ENCODE results near the gene ZNF579.

GRCh38 chr19:55603581-55604292 is 23.1 kb upstream of the ZNF579 start:
- TF ChIP-seq BRCA1 (IDR thresholded peaks at IDR 0.05) (no peak), BRCA1 (CRISPR knock-in tag; IDR thresholded peaks at IDR 0.05) (no peak), EP300 (IDR thresholded peaks at IDR 0.05; ENCODE audit: low read length) (no peak), ZFX (CRISPR knock-in tag; IDR thresholded peaks at IDR 0.05) (no peak), MLX (CRISPR knock-in tag; conservative IDR thresholded peaks at IDR 0.05) (no peak)

Measured in K562 (cell line).